Activated CD4-positive, alpha-beta T cell treated with anti-CD3 and anti-CD28 coated beads, Interleukin-2, amount 50 U/mL, for 16 hours (primary cell): Measurements from ENCODE around the gene LRRC74B.

ENCODE experiments used
- DNase-seq: peaks from one replicate; pipeline ENCODE4 v3.0.0-alpha.2; 2020

LRRC74B gene

GRCh38 chr22:21108379-21109115 is 62.8 kb downstream of the LRRC74B start:
- DNase-seq, result no peak
